K562 treated with DMSO at 1 percent for 24 hours (cell line): ENCODE data around the gene CALCR. TPM values are rescaled to one million over a fixed set of nuclear protein-coding genes. Genes with fewer than 3 reads are reported as not detected.

Experiments used
- total RNA-seq: library from RNA; unstranded; fragments of 300-600 nt; gene quantifications from 2 replicates; pipeline ENCODE4 v1.2.3, GENCODE V29; 2022; ENCODE audit warnings: low read depth; ENCODE audit not compliant: insufficient read depth

CALCR gene
- 0.09 TPM in 1 of 2 replicates, not detected in the other for total RNA-seq

DNA sequence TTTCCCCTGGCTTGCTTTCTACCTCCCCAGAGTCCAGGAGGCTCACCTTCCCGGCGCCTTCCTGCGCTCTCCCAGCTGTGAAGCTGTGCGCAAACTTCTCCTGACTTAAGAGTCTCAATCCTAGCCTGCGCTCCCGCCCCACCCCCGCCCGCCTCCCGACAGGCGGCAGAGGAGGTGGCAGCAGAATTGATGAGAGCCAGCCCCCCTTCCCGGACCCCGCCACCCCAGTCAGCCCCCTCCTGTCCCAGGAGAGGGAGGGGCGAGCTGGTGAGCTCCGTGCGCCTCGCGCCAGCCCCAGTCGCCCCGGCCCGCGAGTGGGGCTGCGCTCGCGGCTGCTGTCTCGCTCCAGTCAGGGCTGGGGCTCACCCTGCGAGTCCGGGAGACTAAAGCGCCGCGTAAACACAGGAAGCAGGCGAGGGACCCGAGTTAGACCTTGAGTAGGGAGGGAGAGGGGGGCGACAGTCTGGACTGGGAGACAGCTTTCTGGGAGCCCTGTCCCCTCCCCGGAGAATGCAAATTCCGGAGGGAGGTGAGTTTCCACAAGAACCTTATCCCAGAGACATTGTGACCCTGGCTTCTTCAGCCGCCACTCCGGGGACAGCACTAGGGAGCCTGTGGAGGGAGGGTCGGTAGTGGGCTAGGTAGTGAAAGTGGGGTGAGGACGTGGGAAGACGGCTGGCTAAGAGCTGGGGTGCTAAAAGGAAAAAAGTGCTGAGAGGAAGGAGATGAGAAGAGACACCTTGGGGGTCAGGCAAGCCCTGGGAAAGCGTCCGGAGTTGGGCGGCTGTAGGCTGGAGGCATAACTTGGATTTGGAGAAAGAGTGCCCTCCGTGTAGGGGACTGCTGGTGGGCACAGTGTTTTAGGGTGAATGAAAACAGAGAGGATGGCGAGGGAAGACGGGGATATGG is at the start of gene CALCR:
Gene CALCR, minus strand, starts transcription at position 79 of the 909 bp plus-strand sequence. CDS start 87,743 bp downstream, outside the sequence.

